Measurements from ENCODE around the gene VTI1A. TPM values are rescaled to one million over a fixed set of nuclear protein-coding genes. Genes with fewer than 3 reads are reported as not detected.

The VTI1A gene
- total RNA-seq, 1 donor from 2014 or later, result 32.6 TPM

GRCh38 chr10:112628951-112629609, 182.1 kb downstream of the VTI1A start:
- Mint-ChIP-seq H3K27ac (no peak overlapping the region), H3K9me3 (no peaks in the 10 kb centered on the region), H3K4me3 (no peak overlapping the region), H3K27me3 (peaks cover 3% of the 10 kb centered on the region), H3K4me1 (ENCODE audit: unreplicated experiment) (peaks cover 8% of the 10 kb centered on the region), H3K36me3 (no peaks in the 10 kb centered on the region)
- TF ChIP-seq CTCF (conservative IDR thresholded peaks at IDR 0.05), result no peak
- no peak for DNase-seq (ENCODE audit: extremely low spot score, unreplicated experiment)

GRCh38 chr10:112631501-112632400, 184.7 kb downstream of the VTI1A start:
- no peaks in the 10 kb centered on the region for H3K9me3 Mint-ChIP-seq
- no peak overlapping the region for H3K4me3 Mint-ChIP-seq
- peak overlapping the region; percentile 59 for H3K27ac Mint-ChIP-seq
- H3K27me3 Mint-ChIP-seq, result peaks cover 3% of the 10 kb centered on the region
- peaks cover 10% of the 10 kb centered on the region for H3K4me1 Mint-ChIP-seq (ENCODE audit: unreplicated experiment)
- peaks cover 5% of the 10 kb centered on the region for H3K36me3 Mint-ChIP-seq
- TF ChIP-seq CTCF (conservative IDR thresholded peaks at IDR 0.05), result peak; percentile 44
- DNase-seq (ENCODE audit: extremely low spot score, unreplicated experiment), result no peak

GRCh38 chr10:112634096-112634830, 187.2 kb downstream of the VTI1A start:
- H3K36me3 Mint-ChIP-seq, result peaks cover 5% of the 10 kb centered on the region
- H3K9me3 Mint-ChIP-seq, result no peaks in the 10 kb centered on the region
- no peak for DNase-seq (ENCODE audit: extremely low spot score, unreplicated experiment)
- H3K4me1 Mint-ChIP-seq (ENCODE audit: unreplicated experiment), result peaks cover 10% of the 10 kb centered on the region
- peak overlapping the region; percentile 11 for H3K27ac Mint-ChIP-seq
- H3K4me3 Mint-ChIP-seq, result no peak overlapping the region
- no peak for TF ChIP-seq CTCF (conservative IDR thresholded peaks at IDR 0.05)
- H3K27me3 Mint-ChIP-seq, result peaks cover 3% of the 10 kb centered on the region

- H3K4me1 Mint-ChIP-seq (ENCODE audit: unreplicated experiment), result peaks cover 10% of the 10 kb centered on the region
- H3K27ac Mint-ChIP-seq, result no peak overlapping the region
- no peak for DNase-seq (ENCODE audit: extremely low spot score, unreplicated experiment)
- TF ChIP-seq CTCF (conservative IDR thresholded peaks at IDR 0.05), result no peak
- peaks cover 5% of the 10 kb centered on the region for H3K36me3 Mint-ChIP-seq
- H3K27me3 Mint-ChIP-seq, result no peaks in the 10 kb centered on the region
- no peak overlapping the region for H3K4me3 Mint-ChIP-seq
- H3K9me3 Mint-ChIP-seq, result no peaks in the 10 kb centered on the region
Observed at GRCh38 chr10:112637901-112638300, 190.9 kb downstream of the VTI1A start.

- no peak for TF ChIP-seq CTCF (conservative IDR thresholded peaks at IDR 0.05)
Observed at GRCh38 chr10:112639298-112639697, 192.3 kb downstream of the VTI1A start.

More at GRCh38 chr10:112639298-112639697, 192.3 kb downstream of the VTI1A start:
- no peaks in the 10 kb centered on the region for H3K9me3 Mint-ChIP-seq
- no peaks in the 10 kb centered on the region for H3K4me1 Mint-ChIP-seq (ENCODE audit: unreplicated experiment)
- H3K27ac Mint-ChIP-seq, result no peak overlapping the region
- H3K36me3 Mint-ChIP-seq, result peaks cover 5% of the 10 kb centered on the region
- H3K27me3 Mint-ChIP-seq, result no peaks in the 10 kb centered on the region
- DNase-seq (ENCODE audit: extremely low spot score, unreplicated experiment), result no peak
- H3K4me3 Mint-ChIP-seq, result no peak overlapping the region
